Islet of Langerhans (tissue), 1 donor: ENCODE measurements around the gene SELENOF.
"Not testable (repeated sequence)": the region's sequence is repeated elsewhere in the genome, so short reads cannot be mapped to it uniquely, and the experiment has no call there.

Experiments used
- FAIRE-seq: peaks from one replicate; lab custom pipeline; 2011; peaks lifted over from hg19 to GRCh38; lab: Jason Lieb, UNC

SELENOF gene

GRCh38 chr1:86856196-86856595, 57.7 kb downstream of the SELENOF start:
- FAIRE-seq, result no peak

- no peak for FAIRE-seq
These were observed 59.6 kb downstream of the SELENOF start for GRCh38 chr1:86854352-86854751.

- peak; percentile 71 for FAIRE-seq
These were observed 61.0 kb downstream of the SELENOF start for GRCh38 chr1:86852782-86853408.

- FAIRE-seq, result no peak
These were observed 61.6 kb downstream of the SELENOF start for GRCh38 chr1:86852289-86852688.

- FAIRE-seq, result no peak
These were observed 64.2 kb downstream of the SELENOF start for GRCh38 chr1:86849756-86850155.

GRCh38 chr1:86848654-86849053, 65.3 kb downstream of the SELENOF start:
- FAIRE-seq, result no peak

GRCh38 chr1:86846164-86846647, 67.7 kb downstream of the SELENOF start:
- no peak for FAIRE-seq

GRCh38 chr1:86845514-86845913, 68.4 kb downstream of the SELENOF start:
- no peak for FAIRE-seq

GRCh38 chr1:86841116-86841515, 72.8 kb downstream of the SELENOF start:
- no peak for FAIRE-seq

- peak; percentile 87 for FAIRE-seq
These were observed 80.3 kb downstream of the SELENOF start for GRCh38 chr1:86833461-86834215.

- FAIRE-seq, result no peak
These were observed 81.5 kb downstream of the SELENOF start for GRCh38 chr1:86832433-86832832.

- no peak for FAIRE-seq
These were observed 84.6 kb downstream of the SELENOF start for GRCh38 chr1:86829321-86829720.

GRCh38 chr1:86828024-86828423, 85.9 kb downstream of the SELENOF start:
- no peak for FAIRE-seq

GRCh38 chr1:86826856-86827255, 87.1 kb downstream of the SELENOF start:
- FAIRE-seq, result no peak

- no peak for FAIRE-seq
These were observed 88.6 kb downstream of the SELENOF start for GRCh38 chr1:86825319-86825718.

GRCh38 chr1:86823821-86824500, 90.0 kb downstream of the SELENOF start:
- peak; percentile 27 for FAIRE-seq

- FAIRE-seq, result no peak
These were observed 90.5 kb downstream of the SELENOF start for GRCh38 chr1:86823386-86823785.

GRCh38 chr1:86822459-86822858, 91.5 kb downstream of the SELENOF start:
- FAIRE-seq, result no peak

- FAIRE-seq, result no peak
These were observed 92.0 kb downstream of the SELENOF start for GRCh38 chr1:86821956-86822355.

- FAIRE-seq, result not testable (repeated sequence)
These were observed 94.0 kb downstream of the SELENOF start for GRCh38 chr1:86819970-86820369.

- FAIRE-seq, result not testable (repeated sequence)
These were observed 96.6 kb downstream of the SELENOF start for GRCh38 chr1:86817246-86817826.

- FAIRE-seq, result not testable (repeated sequence)
These were observed 99.8 kb downstream of the SELENOF start for GRCh38 chr1:86814118-86814517.
